Astrocyte (in vitro differentiated cells and primary cell): ENCODE measurements around the gene SLC25A21. TPM values are rescaled to one million over a fixed set of nuclear protein-coding genes. Genes with fewer than 3 reads are reported as not detected.
A peak's percentile ranks its signal among the peaks of the same experiment; 100 is the strongest.

Source experiments
- DNase-seq: peaks from one replicate; pipeline ENCODE4 v3.0.0-alpha.2; 2010; ENCODE audit warnings: low read depth
- FAIRE-seq: peaks from 2 replicates; lab custom pipeline; 2011; peaks lifted over from hg19 to GRCh38; lab: Jason Lieb, UNC
- H2AFZ ChIP-seq: 2 replicates; pipeline ENCODE4 v1.6.0; 2012; ENCODE audit warnings: low read depth, low read length, inconsistent platforms
- H3K27ac ChIP-seq: 2 replicates; pipeline ENCODE4 v1.5.1; 2011; ENCODE audit warnings: low read depth, low read length, inconsistent platforms
- H3K27me3 ChIP-seq: 2 replicates; pipeline ENCODE4 v1.6.0; 2011; ENCODE audit warnings: low read length, inconsistent platforms; ENCODE audit not compliant: insufficient read depth
- H3K36me3 ChIP-seq: 2 replicates; pipeline ENCODE4 v1.5.1; 2011; ENCODE audit warnings: low read length, inconsistent platforms; ENCODE audit not compliant: insufficient read depth
- H3K4me1 ChIP-seq: 2 replicates; pipeline ENCODE4 v1.5.1; 2011; ENCODE audit warnings: low read length, inconsistent platforms; ENCODE audit not compliant: insufficient read depth
- H3K4me2 ChIP-seq: 2 replicates; pipeline ENCODE4 v1.6.0; 2012; ENCODE audit warnings: low read length, inconsistent platforms
- H3K4me3 ChIP-seq: 2 replicates; pipeline ENCODE4 v1.5.1; 2011; ENCODE audit warnings: low read depth, mild to moderate bottlenecking, low read length, inconsistent platforms; ENCODE audit not compliant: insufficient read depth
- H3K79me2 ChIP-seq: 2 replicates; pipeline ENCODE4 v1.6.0; 2012; ENCODE audit warnings: mild to moderate bottlenecking, low read length, inconsistent platforms; ENCODE audit not compliant: insufficient read depth
- H3K9ac ChIP-seq: 2 replicates; pipeline ENCODE4 v1.6.0; 2012; ENCODE audit warnings: mild to moderate bottlenecking, low read length, inconsistent platforms
- H3K9me3 ChIP-seq: 2 replicates; pipeline ENCODE4 v1.5.1; 2012; ENCODE audit warnings: low read depth, mild to moderate bottlenecking, low read length, inconsistent platforms; ENCODE audit not compliant: insufficient read depth
- H4K20me1 ChIP-seq: 2 replicates; pipeline ENCODE4 v1.6.0; 2012; ENCODE audit warnings: low read length, inconsistent platforms; ENCODE audit not compliant: insufficient read depth
- H3K27ac Mint-ChIP-seq: one replicate; pipeline ENCODE4 v1.8.0; 2021; ENCODE audit warnings: mild to moderate bottlenecking, mixed read lengths; ENCODE audit not compliant: unreplicated experiment
- H3K27me3 Mint-ChIP-seq: one replicate; pipeline ENCODE4 v1.8.0; 2021; ENCODE audit warnings: low read depth, mixed read lengths; ENCODE audit not compliant: unreplicated experiment
- H3K36me3 Mint-ChIP-seq: one replicate; pipeline ENCODE4 v1.8.0; 2021; ENCODE audit warnings: low read depth, mixed read lengths; ENCODE audit not compliant: unreplicated experiment
- H3K4me1 Mint-ChIP-seq: one replicate; pipeline ENCODE4 v1.8.0; 2021; ENCODE audit warnings: low read depth, mixed read lengths; ENCODE audit not compliant: unreplicated experiment
- H3K4me3 Mint-ChIP-seq: one replicate; pipeline ENCODE4 v1.8.0; 2021; ENCODE audit warnings: mild to moderate bottlenecking, moderate library complexity, mixed read lengths; ENCODE audit not compliant: unreplicated experiment
- H3K9me3 Mint-ChIP-seq: one replicate; pipeline ENCODE4 v1.8.0; 2021; ENCODE audit warnings: mild to moderate bottlenecking, mixed read lengths; ENCODE audit not compliant: unreplicated experiment
- EZH2 ChIP-seq: IDR thresholded peaks from 2 replicates; pipeline ENCODE4 v1.6.1; 2012; ENCODE audit warnings: mild to moderate bottlenecking, low read length, inconsistent platforms; ENCODE audit not compliant: insufficient read depth
- total RNA-seq: library from RNA; stranded (reverse); gene quantifications from 2 replicates; pipeline ENCODE4 v1.2.1, GENCODE V29; 2021
- TF ChIP-seq, protein P1 (sequence below): IDR thresholded peaks from 2 replicates; pipeline ENCODE4 v1.5.1; 2011; ENCODE audit warnings: low read depth, mild to moderate bottlenecking, inconsistent platforms, low read length, moderate library complexity; ENCODE audit not compliant: insufficient read depth

Gene SLC25A21
- total RNA-seq, 1 donor from 2014 or later = 1.5 TPM

DNA sequence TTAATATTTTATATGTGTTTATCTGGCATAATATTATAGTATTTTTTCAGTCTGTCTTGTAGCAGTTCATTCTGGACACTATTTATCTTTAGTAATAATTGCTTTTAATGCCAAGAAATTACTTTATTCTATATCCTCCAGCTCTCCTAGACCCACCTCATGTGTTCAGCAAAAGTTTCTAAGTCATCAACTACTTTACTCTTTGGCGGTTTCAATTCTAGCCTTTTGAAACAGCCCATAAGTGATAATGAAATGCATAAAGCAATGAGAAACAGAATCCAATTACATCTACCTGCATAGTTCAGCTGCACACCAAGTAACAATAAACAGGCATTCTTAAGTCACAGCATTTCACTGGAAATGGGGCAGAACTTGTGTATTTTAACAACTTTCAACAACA is 225.5 kb downstream of the SLC25A21 start:
- Histone ChIP-seq H2AFZ (no peak overlapping the region), H3K4me3 (no peak overlapping the region), H3K36me3 (no peaks in the 10 kb centered on the region), H3K27me3 (no peaks in the 10 kb centered on the region), H3K79me2 (no peaks in the 10 kb centered on the region), H3K4me1 (peaks cover 9% of the 10 kb centered on the region), H3K27ac (no peak overlapping the region), H3K4me2 (no peak overlapping the region), H3K9ac (no peak overlapping the region), H4K20me1 (no peaks in the 10 kb centered on the region), H3K9me3 (no peaks in the 10 kb centered on the region)
- Mint-ChIP-seq H3K9me3 (no peaks in the 10 kb centered on the region), H3K4me3 (no peak overlapping the region), H3K27me3 (no peaks in the 10 kb centered on the region), H3K27ac (no peak overlapping the region), H3K36me3 (no peaks in the 10 kb centered on the region), H3K4me1 (peaks cover 21% of the 10 kb centered on the region)
- no peak for DNase-seq
- FAIRE-seq = no peak
- TF ChIP-seq, protein P1, sequence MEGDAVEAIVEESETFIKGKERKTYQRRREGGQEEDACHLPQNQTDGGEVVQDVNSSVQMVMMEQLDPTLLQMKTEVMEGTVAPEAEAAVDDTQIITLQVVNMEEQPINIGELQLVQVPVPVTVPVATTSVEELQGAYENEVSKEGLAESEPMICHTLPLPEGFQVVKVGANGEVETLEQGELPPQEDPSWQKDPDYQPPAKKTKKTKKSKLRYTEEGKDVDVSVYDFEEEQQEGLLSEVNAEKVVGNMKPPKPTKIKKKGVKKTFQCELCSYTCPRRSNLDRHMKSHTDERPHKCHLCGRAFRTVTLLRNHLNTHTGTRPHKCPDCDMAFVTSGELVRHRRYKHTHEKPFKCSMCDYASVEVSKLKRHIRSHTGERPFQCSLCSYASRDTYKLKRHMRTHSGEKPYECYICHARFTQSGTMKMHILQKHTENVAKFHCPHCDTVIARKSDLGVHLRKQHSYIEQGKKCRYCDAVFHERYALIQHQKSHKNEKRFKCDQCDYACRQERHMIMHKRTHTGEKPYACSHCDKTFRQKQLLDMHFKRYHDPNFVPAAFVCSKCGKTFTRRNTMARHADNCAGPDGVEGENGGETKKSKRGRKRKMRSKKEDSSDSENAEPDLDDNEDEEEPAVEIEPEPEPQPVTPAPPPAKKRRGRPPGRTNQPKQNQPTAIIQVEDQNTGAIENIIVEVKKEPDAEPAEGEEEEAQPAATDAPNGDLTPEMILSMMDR = no peak
- no peak for TF ChIP-seq EZH2

DNA sequence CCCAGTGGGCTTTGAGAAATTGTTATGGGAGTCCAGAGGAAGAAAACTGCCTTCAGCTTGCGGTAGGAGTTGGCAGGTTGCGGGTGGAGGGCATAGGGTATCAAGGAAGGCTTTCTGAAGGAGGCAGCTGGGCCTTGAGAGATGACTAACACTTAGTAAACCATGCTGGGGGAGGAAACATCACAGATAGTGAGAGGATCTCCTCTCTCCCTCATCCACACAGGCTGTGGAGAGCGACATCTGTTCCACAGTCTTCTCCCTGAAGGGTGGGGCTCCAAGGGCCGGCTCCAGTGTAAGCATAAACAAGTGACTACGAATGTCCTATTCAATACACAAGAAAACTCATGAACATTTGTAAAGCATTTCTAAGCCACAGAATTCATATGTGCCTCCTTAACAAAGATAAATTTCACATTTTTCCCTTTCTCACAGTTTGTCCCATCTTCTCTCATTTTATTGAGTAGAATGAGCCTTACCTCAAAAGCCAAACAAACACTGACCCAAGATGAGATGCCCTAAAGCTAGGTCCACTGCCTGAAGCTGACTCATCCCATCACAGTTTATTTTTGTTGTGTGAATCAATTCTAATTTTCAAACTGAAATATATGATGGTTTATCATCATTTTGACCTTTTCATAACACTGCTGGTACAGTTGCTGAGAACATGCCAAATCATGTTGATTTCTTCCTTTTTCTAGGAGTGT is 227.9 kb downstream of the SLC25A21 start:
- Histone ChIP-seq H3K9me3 (no peaks in the 10 kb centered on the region), H3K9ac (no peak overlapping the region), H3K79me2 (no peaks in the 10 kb centered on the region), H3K27me3 (no peaks in the 10 kb centered on the region), H3K4me3 (no peak overlapping the region), H3K36me3 (no peaks in the 10 kb centered on the region), H3K4me1 (peaks cover 9% of the 10 kb centered on the region), H3K4me2 (peak overlapping the region; percentile 1), H4K20me1 (no peaks in the 10 kb centered on the region), H2AFZ (no peak overlapping the region), H3K27ac (no peak overlapping the region)
- no peak overlapping the region for H3K27ac Mint-ChIP-seq
- TF ChIP-seq EZH2 = no peak
- H3K36me3 Mint-ChIP-seq = no peaks in the 10 kb centered on the region
- peaks cover 6% of the 10 kb centered on the region for H3K27me3 Mint-ChIP-seq
- DNase-seq = peak; percentile 29
- no peak overlapping the region for H3K4me3 Mint-ChIP-seq
- H3K9me3 Mint-ChIP-seq = no peaks in the 10 kb centered on the region
- peak; percentile 52 for FAIRE-seq
- H3K4me1 Mint-ChIP-seq = peaks cover 16% of the 10 kb centered on the region

DNA sequence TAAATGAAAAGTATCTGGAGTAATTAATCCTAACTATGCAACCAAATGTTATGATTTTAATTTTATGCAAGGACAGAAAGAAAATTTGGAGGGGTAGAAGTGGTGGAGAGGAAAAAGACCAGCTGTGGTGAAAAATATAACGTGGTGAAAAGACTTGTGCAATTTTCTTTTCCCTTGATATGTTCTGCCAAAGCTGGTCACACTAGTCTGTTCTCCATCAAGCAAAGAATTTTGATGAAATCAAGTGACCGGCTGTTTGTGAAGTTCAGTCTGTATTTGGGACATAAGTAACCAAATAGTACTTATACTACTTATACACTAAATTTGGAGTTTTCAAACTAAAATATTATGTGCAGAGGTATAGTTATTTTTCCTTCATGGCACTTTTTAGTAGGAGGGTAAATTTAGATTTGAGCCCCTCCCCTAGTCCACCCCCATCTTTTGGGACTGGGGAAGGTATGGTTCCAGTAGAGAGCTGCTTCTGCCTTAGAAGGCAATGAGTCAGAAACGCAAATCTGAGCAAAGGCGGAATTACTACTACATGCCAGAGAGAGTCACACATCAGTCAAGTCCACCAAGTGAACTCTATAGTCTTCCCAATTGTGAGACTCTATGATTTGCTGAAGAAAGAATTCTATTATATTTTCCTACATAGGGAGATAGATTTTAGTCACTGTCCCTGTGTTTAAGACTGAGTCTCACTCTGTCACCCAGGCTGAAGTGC is 229.7 kb downstream of the SLC25A21 start:
- FAIRE-seq (no peak), DNase-seq (peak; percentile 46)
- Mint-ChIP-seq H3K9me3 (no peaks in the 10 kb centered on the region), H3K27ac (no peak overlapping the region), H3K4me3 (no peak overlapping the region), H3K4me1 (peaks cover 14% of the 10 kb centered on the region), H3K36me3 (no peaks in the 10 kb centered on the region), H3K27me3 (peaks cover 6% of the 10 kb centered on the region)
- Histone ChIP-seq H3K79me2 (no peaks in the 10 kb centered on the region), H3K27me3 (no peaks in the 10 kb centered on the region), H3K27ac (no peak overlapping the region), H3K4me3 (no peak overlapping the region), H3K4me1 (peaks cover 9% of the 10 kb centered on the region), H3K9me3 (no peaks in the 10 kb centered on the region), H4K20me1 (no peaks in the 10 kb centered on the region), H3K4me2 (no peak overlapping the region), H3K36me3 (no peaks in the 10 kb centered on the region), H3K9ac (no peak overlapping the region), H2AFZ (no peak overlapping the region)
- TF ChIP-seq, protein P1 = no peak
- no peak for TF ChIP-seq EZH2
